Activated T-helper 1 cell treated with anti-CD3 and anti-CD28 coated beads, Interleukin-12 subunit alpha, Interleukin-12 subunit beta, Interleukin-2, Interleukin-4 antibody, amounts not matched to agents 30 ng/mL and 10 ng/mL and 1 ng/mL, durations not matched to agents 14 hours and 24 hours and 36 hours (primary cell): Measurements from ENCODE around the gene WNT2. TPM values are rescaled to one million over a fixed set of nuclear protein-coding genes. Genes with fewer than 3 reads are reported as not detected.

ENCODE experiments used
- DNase-seq: peaks from one replicate; pipeline ENCODE4 v3.0.0; 2021; ENCODE audit warnings: low spot score
- H3K27ac Mint-ChIP-seq: one replicate; pipeline ENCODE4 v1.8.0; 2021; ENCODE audit warnings: mild to moderate bottlenecking, mixed read lengths
- H3K27me3 Mint-ChIP-seq: one replicate; pipeline ENCODE4 v1.8.0; 2022; ENCODE audit warnings: mild to moderate bottlenecking, moderate library complexity, mixed read lengths; ENCODE audit not compliant: insufficient read depth
- H3K36me3 Mint-ChIP-seq: one replicate; pipeline ENCODE4 v1.8.0; 2021; ENCODE audit warnings: low read depth, mixed read lengths
- H3K4me1 Mint-ChIP-seq: one replicate; pipeline ENCODE4 v1.8.0; 2021; ENCODE audit warnings: low read depth, mixed read lengths
- H3K4me3 Mint-ChIP-seq: one replicate; pipeline ENCODE4 v1.8.0; 2021; ENCODE audit warnings: mild to moderate bottlenecking, moderate library complexity, mixed read lengths
- H3K9me3 Mint-ChIP-seq: one replicate; pipeline ENCODE4 v1.8.0; 2021; ENCODE audit warnings: mixed read lengths
- intact Hi-C: fragments of 100-400 bp; cut with micrococcal nuclease; formaldehyde crosslinking; loops from one replicate; pipeline ENCODE4 v1.15.1; 2024
- total RNA-seq: library from RNA; stranded (reverse); gene quantifications from 2 replicates; pipeline ENCODE4 v1.2.3, GENCODE V29; 2022

WNT2 gene
- not detected in 2 replicates for total RNA-seq

DNA sequence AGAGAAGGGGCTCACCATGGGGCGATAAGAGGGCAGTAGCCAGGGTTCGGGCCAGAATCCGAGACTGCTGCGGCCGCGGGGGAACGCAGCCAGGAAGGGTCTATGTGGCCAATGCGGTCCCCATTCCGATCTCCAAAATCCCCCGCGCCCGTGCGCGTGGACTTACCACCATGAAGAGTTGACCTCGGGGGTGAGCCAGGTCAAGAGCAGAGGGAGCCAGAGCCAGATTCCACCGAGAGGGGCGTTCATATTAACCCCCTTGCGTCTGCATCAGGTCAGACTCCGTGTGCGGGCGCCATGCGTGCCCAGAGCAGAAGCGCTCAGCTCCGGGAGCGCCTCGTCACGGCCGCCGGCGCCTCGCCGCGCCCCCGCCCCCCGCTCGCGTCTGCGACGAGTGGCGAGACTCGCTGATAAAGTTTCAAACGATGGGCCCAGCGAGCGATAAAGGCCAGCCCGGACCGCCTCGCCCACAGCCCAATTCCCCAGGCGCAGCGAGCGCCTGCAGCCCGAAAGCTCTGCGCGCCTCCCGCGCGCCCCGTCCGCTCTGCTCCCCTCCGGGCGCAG lies at the start of gene WNT2:
WNT2 (minus strand) TSS at position 318 of the 564 bp plus-strand sequence; CDS start at position 249, 69 bp downstream.
- intact Hi-C loops, result no loop called here
- H3K27ac Mint-ChIP-seq, result no peak within 1 kb of the TSS
- H3K36me3 Mint-ChIP-seq, result no peaks in the 10 kb centered on the region
- DNase-seq, result no peak
- H3K4me3 Mint-ChIP-seq, result peak within 1 kb of the TSS; percentile 42
- peaks cover 42% of the 10 kb centered on the region for H3K27me3 Mint-ChIP-seq
- H3K9me3 Mint-ChIP-seq, result no peaks in the 10 kb centered on the region
- H3K4me1 Mint-ChIP-seq, result no peaks in the 10 kb centered on the region

DNA sequence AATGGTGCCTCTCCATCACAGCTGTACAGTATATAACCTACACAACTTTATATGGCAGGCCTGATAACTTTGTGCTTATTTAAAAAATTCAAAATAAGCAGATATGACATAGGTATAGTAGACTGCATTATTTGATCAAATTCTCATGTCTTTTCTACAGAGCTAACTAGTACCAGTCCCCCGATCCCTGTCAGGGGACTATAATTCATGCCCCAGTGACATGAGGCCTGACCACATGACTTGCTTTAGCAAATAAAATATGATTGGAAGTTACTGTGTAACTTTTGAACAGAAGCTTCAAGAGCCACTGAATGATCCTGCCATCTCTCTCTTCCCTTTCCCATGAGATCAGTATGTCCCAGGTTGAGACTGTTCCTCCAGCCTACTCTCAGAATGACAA lies 49.2 kb upstream of the WNT2 start:
- no peak overlapping the region for H3K27ac Mint-ChIP-seq
- intact Hi-C loops, result no loop called here
- no peaks in the 10 kb centered on the region for H3K4me1 Mint-ChIP-seq
- H3K9me3 Mint-ChIP-seq, result no peaks in the 10 kb centered on the region
- H3K27me3 Mint-ChIP-seq, result no peaks in the 10 kb centered on the region
- DNase-seq, result no peak
- H3K36me3 Mint-ChIP-seq, result no peaks in the 10 kb centered on the region
- H3K4me3 Mint-ChIP-seq, result no peak overlapping the region

DNA sequence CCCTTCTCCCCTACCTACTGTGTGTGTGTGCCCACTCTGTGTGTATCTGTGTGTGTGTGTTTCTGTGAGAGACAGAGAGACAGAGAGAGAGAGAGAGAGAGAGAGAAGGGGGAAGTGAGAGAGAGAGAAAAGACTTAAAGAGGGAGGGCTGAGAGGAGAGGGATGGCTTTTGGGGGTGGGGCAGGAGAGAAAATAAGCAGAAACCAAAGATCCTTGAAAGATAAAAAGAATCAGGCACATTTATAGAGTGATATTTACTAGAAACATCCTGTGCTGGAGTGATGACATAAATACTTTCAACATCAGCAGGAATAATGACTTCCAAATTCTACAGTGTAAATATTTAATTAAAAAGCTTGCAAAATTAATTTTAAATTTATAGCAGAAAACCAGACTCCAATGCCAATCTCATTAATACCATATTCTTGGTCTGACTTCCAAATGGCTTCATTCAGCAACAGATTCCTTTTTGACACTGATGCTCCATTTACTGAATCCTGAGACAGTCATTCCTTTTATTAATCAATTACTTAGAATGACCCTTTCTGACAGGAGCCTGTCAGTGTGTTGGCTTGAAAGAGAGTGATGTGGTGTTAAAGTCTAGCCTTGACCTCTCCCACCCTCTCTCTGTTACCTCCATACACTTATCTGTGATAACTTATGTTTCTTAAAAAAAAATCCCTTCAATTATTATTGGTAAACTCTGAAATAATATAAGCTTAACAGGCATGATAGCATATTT lies 41.7 kb upstream of the WNT2 start:
- Mint-ChIP-seq H3K4me1 (no peaks in the 10 kb centered on the region), H3K36me3 (no peaks in the 10 kb centered on the region), H3K9me3 (no peaks in the 10 kb centered on the region), H3K27me3 (peaks cover 2% of the 10 kb centered on the region), H3K4me3 (no peak overlapping the region), H3K27ac (no peak overlapping the region)
- DNase-seq, result no peak
- intact Hi-C loops, result no loop called here

DNA sequence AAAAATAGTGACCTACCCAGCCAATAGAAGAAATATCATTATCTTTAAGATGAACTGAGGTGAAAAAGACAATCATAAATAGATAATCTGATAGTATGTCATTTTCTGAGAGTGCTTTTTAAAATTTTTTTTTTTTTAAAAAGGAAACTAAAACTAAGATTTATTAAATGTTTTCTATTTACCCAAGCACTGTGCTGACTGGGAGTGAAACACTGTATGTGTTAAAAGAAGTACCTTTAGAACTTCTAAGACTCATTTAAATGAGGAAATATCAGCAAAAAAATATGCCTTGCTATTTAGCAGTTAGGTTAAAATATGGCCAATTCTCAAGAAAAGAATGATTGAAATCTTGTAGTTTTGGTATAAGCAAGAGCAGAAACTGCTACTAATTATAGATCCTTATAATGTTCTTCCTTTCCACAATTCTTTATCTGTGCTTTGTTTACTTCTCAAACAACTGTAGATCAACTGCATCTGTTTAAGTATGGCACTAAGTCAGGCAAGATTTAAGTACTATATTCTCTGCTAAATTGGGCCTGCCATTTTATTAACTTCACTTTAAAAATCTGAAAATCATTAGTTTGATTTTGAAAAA lies 39.5 kb upstream of the WNT2 start:
- no peak overlapping the region for H3K27ac Mint-ChIP-seq
- intact Hi-C loops, result no loop called here
- H3K36me3 Mint-ChIP-seq, result no peaks in the 10 kb centered on the region
- H3K4me3 Mint-ChIP-seq, result no peak overlapping the region
- H3K9me3 Mint-ChIP-seq, result no peaks in the 10 kb centered on the region
- H3K4me1 Mint-ChIP-seq, result no peaks in the 10 kb centered on the region
- no peak for DNase-seq
- peaks cover 2% of the 10 kb centered on the region for H3K27me3 Mint-ChIP-seq

DNA sequence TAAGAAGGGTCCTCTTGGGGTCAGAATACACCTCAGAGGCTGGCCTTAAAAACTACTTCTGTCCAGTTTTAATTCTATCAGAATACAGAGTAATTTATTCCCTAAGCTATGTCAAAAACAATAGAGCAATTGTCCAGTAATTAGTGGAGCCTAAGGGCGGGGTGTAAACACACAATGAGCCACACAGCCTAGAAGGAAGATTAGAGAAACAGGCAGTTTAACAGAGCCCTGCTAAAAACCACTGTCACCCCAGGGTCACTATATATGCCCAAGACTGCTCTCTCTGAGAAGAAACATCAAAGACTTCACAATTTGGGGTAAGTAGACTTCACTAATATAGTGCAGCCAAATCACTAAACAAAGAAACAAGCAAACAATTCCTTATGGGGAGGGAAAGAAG lies 27.2 kb upstream of the WNT2 start:
- H3K9me3 Mint-ChIP-seq, result no peaks in the 10 kb centered on the region
- no peak overlapping the region for H3K4me3 Mint-ChIP-seq
- no peak overlapping the region for H3K27ac Mint-ChIP-seq
- H3K27me3 Mint-ChIP-seq, result no peaks in the 10 kb centered on the region
- no peak for DNase-seq
- H3K4me1 Mint-ChIP-seq, result no peaks in the 10 kb centered on the region
- intact Hi-C loops, result no loop called here
- no peaks in the 10 kb centered on the region for H3K36me3 Mint-ChIP-seq

DNA sequence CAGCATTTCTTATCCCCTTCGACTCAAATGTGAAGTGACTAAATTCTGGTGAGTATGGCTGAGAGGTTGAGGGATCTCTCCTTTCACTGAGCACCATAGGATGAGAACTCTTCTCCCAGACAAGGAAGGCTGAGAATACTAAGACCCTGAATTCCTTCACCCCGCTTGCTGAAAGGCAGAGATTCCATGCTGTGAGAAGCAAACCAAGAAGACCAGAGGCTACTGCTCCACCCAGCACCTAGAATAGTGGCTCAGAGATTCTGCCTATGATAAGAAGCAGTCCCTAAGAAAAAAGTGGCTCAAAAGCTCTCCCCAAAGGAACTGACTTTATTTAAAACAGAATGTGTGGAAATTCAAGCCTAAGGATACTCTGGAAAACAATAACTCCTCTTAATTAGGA lies 26.7 kb upstream of the WNT2 start:
- Mint-ChIP-seq H3K4me3 (no peak overlapping the region), H3K27me3 (no peaks in the 10 kb centered on the region), H3K4me1 (no peaks in the 10 kb centered on the region), H3K9me3 (no peaks in the 10 kb centered on the region), H3K27ac (no peak overlapping the region), H3K36me3 (no peaks in the 10 kb centered on the region)
- DNase-seq, result no peak
- intact Hi-C loops, result no loop called here

DNA sequence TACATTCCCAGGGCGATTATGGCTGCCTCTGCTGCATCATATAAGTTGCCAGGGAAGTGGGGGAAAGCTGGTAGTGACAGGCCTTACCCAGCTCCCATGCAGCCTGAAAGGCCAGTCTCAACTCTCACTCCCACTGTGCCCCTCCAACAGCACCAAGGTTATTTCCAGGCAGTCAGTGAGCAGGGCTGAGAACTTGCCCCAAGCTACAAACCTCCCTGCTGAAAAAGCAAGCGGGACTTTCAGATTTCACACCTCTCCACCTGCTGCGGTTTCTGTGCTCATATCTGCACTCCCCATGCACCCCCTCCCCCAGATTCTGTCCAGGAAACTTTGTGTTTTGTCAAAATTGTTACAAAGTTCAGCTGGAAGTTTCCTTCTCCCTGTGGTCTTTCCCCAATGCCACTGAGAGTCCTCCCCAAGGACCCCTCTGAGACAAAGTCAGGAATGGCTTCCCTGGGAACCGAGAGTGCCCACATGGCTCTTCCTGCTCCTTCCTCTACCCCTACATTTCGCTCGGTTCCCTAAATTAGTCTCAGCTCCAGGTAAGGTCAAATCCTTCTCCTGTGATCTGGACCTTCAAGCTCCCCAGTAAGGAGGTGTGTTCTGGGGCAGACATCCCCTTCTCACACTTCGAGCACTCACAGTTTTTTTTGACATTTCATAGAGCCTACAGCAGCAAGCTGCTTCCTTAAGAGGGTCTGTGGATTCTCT lies 25.3 kb upstream of the WNT2 start:
- Mint-ChIP-seq H3K4me1 (no peaks in the 10 kb centered on the region), H3K27ac (no peak overlapping the region), H3K36me3 (no peaks in the 10 kb centered on the region), H3K9me3 (no peaks in the 10 kb centered on the region), H3K4me3 (no peak overlapping the region), H3K27me3 (no peaks in the 10 kb centered on the region)
- DNase-seq, result no peak
- intact Hi-C loops, result no loop called here

DNA sequence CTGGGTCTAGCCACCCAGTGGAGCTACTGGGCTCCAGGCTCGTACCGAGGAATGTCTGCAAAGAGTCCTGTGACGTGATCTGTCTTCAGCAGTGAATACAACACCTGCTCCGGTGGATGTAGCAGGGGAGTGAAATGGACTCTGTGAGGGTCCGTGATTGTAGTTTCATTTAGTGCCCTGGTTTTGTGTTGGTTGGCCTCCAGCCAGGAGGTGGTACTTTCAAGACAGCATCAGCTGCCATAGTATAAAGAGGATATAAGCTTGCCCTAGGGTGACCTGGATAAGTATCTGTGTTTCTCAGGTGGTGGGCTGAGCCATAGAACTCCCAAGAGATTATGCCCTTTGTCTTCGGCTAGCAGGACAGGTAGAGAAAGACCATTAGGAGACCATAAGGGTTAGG lies 24.6 kb upstream of the WNT2 start:
- Mint-ChIP-seq H3K4me3 (no peak overlapping the region), H3K27ac (no peak overlapping the region), H3K27me3 (no peaks in the 10 kb centered on the region), H3K4me1 (no peaks in the 10 kb centered on the region), H3K36me3 (no peaks in the 10 kb centered on the region), H3K9me3 (no peaks in the 10 kb centered on the region)
- intact Hi-C loops, result no loop called here
- DNase-seq, result no peak

DNA sequence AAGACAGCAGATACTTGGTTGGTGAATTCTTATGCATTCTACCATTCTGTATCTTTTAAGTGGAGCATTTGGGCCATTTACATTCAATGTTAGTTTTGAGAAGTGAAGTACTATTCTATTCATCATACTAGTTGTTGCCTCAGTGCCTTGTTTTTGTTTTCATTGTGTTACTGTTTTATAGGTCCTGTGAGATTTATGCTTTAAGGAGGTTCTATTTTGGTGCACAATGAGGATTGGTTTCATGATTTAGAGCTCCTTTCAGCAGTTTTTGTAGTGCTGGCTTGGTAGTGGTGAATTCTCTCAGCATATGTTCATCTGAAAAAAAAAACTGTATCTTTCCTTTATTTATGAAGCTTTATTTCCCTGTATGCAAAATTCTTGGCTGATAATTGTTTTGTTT lies 23.3 kb upstream of the WNT2 start:
- DNase-seq, result no peak
- Mint-ChIP-seq H3K27me3 (no peaks in the 10 kb centered on the region), H3K9me3 (no peaks in the 10 kb centered on the region), H3K4me3 (no peak overlapping the region), H3K27ac (no peak overlapping the region), H3K4me1 (no peaks in the 10 kb centered on the region), H3K36me3 (no peaks in the 10 kb centered on the region)
- intact Hi-C loops, result no loop called here

DNA sequence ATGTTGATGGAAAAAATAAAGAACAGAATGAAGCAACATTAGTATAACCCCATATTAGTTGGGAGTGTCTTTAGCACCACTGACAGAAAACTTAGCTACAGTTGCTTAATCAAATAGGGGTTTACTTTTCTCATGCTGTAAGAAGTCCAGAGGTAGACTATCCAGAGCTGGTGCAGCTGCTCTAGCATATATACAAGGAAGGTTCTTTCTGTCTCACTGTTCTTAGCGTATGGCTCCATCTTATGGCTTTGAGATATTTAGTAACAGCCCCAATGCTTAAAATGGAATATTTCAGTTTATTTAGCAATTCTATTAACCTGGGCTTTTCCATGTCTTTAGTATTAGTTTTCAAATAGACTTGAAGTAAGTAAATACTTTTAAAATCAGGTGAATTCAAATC lies 15.2 kb upstream of the WNT2 start:
- Mint-ChIP-seq H3K27me3 (no peaks in the 10 kb centered on the region), H3K27ac (no peak overlapping the region), H3K9me3 (no peaks in the 10 kb centered on the region), H3K4me1 (no peaks in the 10 kb centered on the region), H3K36me3 (no peaks in the 10 kb centered on the region), H3K4me3 (no peak overlapping the region)
- intact Hi-C loops, result no loop called here
- no peak for DNase-seq

DNA sequence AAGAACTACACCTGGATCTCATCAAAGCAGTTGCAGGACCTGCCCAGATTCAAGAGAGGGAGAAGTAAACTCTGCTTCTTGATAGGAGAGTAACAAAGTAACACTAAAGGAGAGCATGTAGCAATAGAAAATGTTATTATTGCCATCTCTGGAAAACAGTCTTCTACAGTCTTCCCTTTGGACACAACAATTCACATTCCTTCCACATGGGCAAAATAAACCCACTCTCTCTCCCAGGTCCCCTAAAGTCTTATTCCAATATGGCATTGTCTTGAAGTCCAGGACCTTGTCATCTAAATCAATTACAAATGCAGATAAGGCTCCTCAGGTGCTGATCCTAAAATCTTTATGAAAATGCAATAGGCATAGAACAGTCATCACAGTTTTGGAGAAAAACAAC lies 10.3 kb upstream of the WNT2 start:
- H3K36me3 Mint-ChIP-seq, result no peaks in the 10 kb centered on the region
- no peak overlapping the region for H3K4me3 Mint-ChIP-seq
- H3K27me3 Mint-ChIP-seq, result peaks cover 3% of the 10 kb centered on the region
- H3K4me1 Mint-ChIP-seq, result no peaks in the 10 kb centered on the region
- no peaks in the 10 kb centered on the region for H3K9me3 Mint-ChIP-seq
- intact Hi-C loops, result no loop called here
- H3K27ac Mint-ChIP-seq, result no peak overlapping the region
- DNase-seq, result no peak

DNA sequence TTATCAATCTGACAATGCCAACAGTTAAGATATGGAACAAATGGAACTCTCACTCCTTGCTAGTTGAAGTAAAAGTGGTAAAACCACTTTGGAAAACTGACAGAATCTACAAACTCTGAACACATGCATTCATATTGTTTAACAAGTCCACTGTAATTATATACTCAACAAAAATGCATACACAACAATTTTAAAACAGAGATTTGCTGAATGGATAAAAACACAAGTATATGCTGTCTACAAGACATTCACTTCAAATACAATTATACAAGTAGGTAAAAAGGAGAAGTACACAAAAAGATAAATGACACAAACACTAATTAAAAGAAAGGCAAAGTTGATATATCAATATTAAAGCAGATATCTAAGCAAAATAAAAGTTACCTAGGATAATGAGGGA lies 9.2 kb upstream of the WNT2 start:
- Mint-ChIP-seq H3K4me1 (no peaks in the 10 kb centered on the region), H3K9me3 (no peaks in the 10 kb centered on the region), H3K27me3 (peaks cover 3% of the 10 kb centered on the region), H3K4me3 (no peak overlapping the region), H3K36me3 (no peaks in the 10 kb centered on the region), H3K27ac (no peak overlapping the region)
- DNase-seq, result no peak
- intact Hi-C loops, result no loop called here

DNA sequence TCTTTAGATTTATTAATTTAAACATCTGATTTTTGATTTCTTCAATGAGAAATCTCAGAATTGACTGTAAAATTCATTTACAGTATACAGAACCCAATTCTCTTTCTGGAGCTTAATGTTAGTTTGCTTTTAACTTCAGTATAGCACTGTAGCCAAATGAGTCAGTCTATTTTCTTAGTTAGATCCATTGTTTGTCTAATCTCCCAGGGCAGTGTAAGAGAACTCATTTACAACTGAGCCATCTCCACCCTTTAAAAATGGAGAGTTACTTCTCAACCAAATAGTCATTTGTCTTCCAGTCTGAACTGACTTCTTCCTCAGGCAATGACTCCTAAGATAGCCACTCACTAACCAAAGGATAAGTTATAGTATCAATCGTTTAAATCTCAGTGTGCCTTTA lies 3.0 kb upstream of the WNT2 start:
- H3K4me3 Mint-ChIP-seq, result no peak overlapping the region
- H3K4me1 Mint-ChIP-seq, result no peaks in the 10 kb centered on the region
- no peaks in the 10 kb centered on the region for H3K36me3 Mint-ChIP-seq
- no peak for DNase-seq
- H3K27ac Mint-ChIP-seq, result no peak overlapping the region
- intact Hi-C loops, result no loop called here
- peaks cover 40% of the 10 kb centered on the region for H3K27me3 Mint-ChIP-seq
- H3K9me3 Mint-ChIP-seq, result no peaks in the 10 kb centered on the region
